Measurements from ENCODE around the gene MRLN. TPM values are rescaled to one million over a fixed set of nuclear protein-coding genes. Genes with fewer than 3 reads are reported as not detected.

The MRLN gene
- total and polyA plus RNA-seq, 8 donors: 1.3 to 30.5 (median 1.7) TPM; not detected in 2

GRCh38 chr10:59694936-59695335 is 58.3 kb downstream of the MRLN start:
- TF ChIP-seq, protein P1, sequence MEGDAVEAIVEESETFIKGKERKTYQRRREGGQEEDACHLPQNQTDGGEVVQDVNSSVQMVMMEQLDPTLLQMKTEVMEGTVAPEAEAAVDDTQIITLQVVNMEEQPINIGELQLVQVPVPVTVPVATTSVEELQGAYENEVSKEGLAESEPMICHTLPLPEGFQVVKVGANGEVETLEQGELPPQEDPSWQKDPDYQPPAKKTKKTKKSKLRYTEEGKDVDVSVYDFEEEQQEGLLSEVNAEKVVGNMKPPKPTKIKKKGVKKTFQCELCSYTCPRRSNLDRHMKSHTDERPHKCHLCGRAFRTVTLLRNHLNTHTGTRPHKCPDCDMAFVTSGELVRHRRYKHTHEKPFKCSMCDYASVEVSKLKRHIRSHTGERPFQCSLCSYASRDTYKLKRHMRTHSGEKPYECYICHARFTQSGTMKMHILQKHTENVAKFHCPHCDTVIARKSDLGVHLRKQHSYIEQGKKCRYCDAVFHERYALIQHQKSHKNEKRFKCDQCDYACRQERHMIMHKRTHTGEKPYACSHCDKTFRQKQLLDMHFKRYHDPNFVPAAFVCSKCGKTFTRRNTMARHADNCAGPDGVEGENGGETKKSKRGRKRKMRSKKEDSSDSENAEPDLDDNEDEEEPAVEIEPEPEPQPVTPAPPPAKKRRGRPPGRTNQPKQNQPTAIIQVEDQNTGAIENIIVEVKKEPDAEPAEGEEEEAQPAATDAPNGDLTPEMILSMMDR (IDR thresholded peaks at IDR 0.05): no peak
- Histone ChIP-seq H3K4me3 (no peak overlapping the region), H3K27me3 (no peaks in the 10 kb centered on the region), H3K27ac (no peak overlapping the region), H3K4me1 (no peaks in the 10 kb centered on the region), H3K36me3 (no peaks in the 10 kb centered on the region), H3K9me3 (no peaks in the 10 kb centered on the region)
- intact Hi-C loops (cut with DNase I): no loop called here
- ATAC-seq (no peak), FAIRE-seq (no peak), DNase-seq (no peak)
- 68 to 96% methylated on average over 1 of the region's 1 CpG for WGBS, 2 donors

DNA sequence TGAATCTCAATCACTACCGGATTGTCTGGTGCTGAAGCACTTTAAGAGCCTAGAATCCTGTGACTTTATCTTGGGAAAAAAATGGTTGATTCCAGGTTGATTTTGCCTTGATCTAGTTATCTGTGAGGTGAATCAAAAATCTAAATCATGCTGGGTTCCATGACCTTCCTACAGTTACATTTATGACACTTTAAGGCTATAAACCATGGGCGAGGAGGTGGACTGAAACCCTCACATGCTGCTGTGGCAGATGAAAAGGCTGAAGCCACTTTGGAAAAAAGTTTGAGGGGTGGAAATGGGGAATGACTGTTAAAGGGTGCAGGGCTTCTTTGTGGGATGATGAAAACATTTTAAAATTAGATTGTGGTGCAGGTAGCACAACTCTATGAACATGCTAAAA is 61.1 kb downstream of the MRLN start:
- FAIRE-seq (no peak), DNase-seq (no peak), ATAC-seq (no peak)
- 85 to 93% methylated on average over 2 of the region's 2 CpGs for WGBS, 2 donors
- H3K36me3 ChIP-seq: no peaks in the 10 kb centered on the region
- intact Hi-C loops (cut with DNase I): no loop called here
- no peak overlapping the region for H3K4me3 ChIP-seq
- no peaks in the 10 kb centered on the region for H3K4me1 ChIP-seq
- no peaks in the 10 kb centered on the region for H3K9me3 ChIP-seq
- H3K27me3 ChIP-seq: no peaks in the 10 kb centered on the region
- H3K27ac ChIP-seq: no peak overlapping the region
- TF ChIP-seq, protein P1 (IDR thresholded peaks at IDR 0.05): no peak

GRCh38 chr10:59688921-59689351 is 64.3 kb downstream of the MRLN start:
- no peak for FAIRE-seq

GRCh38 chr10:59687657-59688056 is 65.6 kb downstream of the MRLN start:
- intact Hi-C loops (cut with DNase I): no loop called here
- WGBS, 2 donors: 91 to 97% methylated on average over 1 of the region's 1 CpG
- FAIRE-seq (no peak), DNase-seq (no peak), ATAC-seq (no peak)
- no peak overlapping the region for H3K27ac ChIP-seq
- H3K4me1 ChIP-seq: no peaks in the 10 kb centered on the region
- no peaks in the 10 kb centered on the region for H3K9me3 ChIP-seq
- H3K4me3 ChIP-seq: no peak overlapping the region
- TF ChIP-seq, protein P1 (IDR thresholded peaks at IDR 0.05): no peak
- no peaks in the 10 kb centered on the region for H3K36me3 ChIP-seq
- no peaks in the 10 kb centered on the region for H3K27me3 ChIP-seq

More at GRCh38 chr10:59688921-59689351, 64.3 kb downstream of the MRLN start:
- intact Hi-C loops (cut with DNase I): no loop called here
- no peaks in the 10 kb centered on the region for H3K36me3 ChIP-seq
- 48 to 62% methylated on average over 5 of the region's 5 CpGs for WGBS, 2 donors
- no peak overlapping the region for H3K27ac ChIP-seq
- ATAC-seq (no peak), DNase-seq (no peak)
- no peaks in the 10 kb centered on the region for H3K27me3 ChIP-seq
- TF ChIP-seq, protein P1 (IDR thresholded peaks at IDR 0.05): no peak
- H3K4me1 ChIP-seq: no peaks in the 10 kb centered on the region
- H3K4me3 ChIP-seq: no peak overlapping the region
- H3K9me3 ChIP-seq: no peaks in the 10 kb centered on the region

Other genes starting within 250 kb of the MRLN start
- gene SLC16A9, start 43.6 kb downstream of the MRLN start, total RNA-seq: 1 to 10 TPM in 5 of 6 donors, under 1 TPM in 1; 0.32 to 2.3 (median 1.4) TPM
- gene SLC16A9, start 43.6 kb downstream of the MRLN start, polyA plus RNA-seq: 1 to 10 TPM; 1.6 to 7.4 TPM
- gene CCDC6, start 153.1 kb upstream of the MRLN start, total RNA-seq: 10 to 100 TPM; 24.7 to 53.1 (median 29.6) TPM
- 10 to 100 TPM in 1 of 2 donors, 1 to 10 TPM in 1; 8.3 to 12.7 TPM for gene CCDC6, start 153.1 kb upstream of the MRLN start, polyA plus RNA-seq

Data from pancreas (tissue), 10 donors.